GM18526 (cell line): ENCODE results near the gene SPPL2A.

ENCODE experiments used
- POLR2A ChIP-seq: IDR thresholded peaks from 3 replicates; pipeline ENCODE4 v1.6.1; 2011; ENCODE audit not compliant: insufficient read length; ENCODE audit errors: extremely low read depth

Gene SPPL2A

GRCh38 chr15:50675535-50676144, 89.9 kb downstream of the SPPL2A start:
- no peak for TF ChIP-seq POLR2A

- no peak for TF ChIP-seq POLR2A
Measured at GRCh38 chr15:50670115-50670514, 95.4 kb downstream of the SPPL2A start.

- no peak for TF ChIP-seq POLR2A
Measured at GRCh38 chr15:50669611-50670010, 95.9 kb downstream of the SPPL2A start.

- TF ChIP-seq POLR2A, result no peak
Measured at GRCh38 chr15:50665938-50666337, 99.6 kb downstream of the SPPL2A start.

GRCh38 chr15:50655555-50655954, 110.0 kb downstream of the SPPL2A start:
- no peak for TF ChIP-seq POLR2A

DNA sequence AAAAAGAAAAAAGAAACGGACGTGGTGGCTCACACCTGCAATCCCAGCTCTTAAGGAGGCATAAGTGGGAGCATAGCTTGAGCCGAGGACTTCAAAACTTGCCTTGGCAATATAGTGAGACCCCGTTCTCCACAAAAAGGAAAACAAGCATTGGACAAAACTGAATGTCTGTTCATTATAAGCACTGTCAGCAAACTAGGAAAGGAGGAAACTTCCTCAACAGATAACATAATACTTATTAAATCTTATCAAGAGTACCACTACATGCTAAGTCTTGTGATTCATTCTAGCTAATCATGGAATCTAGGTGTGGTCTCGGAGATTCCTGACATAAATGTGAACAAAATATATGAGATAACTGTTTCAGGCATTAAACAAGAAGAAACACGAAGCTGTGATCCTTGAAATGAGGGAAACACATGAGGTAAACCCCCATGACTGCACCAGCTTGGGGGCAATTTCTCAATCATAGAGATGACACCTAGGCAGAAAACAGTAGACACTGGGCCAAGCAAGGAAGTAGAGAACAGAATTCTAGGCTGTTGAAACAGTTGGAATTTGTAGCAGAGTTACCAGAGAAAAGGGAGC, 112.3 kb downstream of the SPPL2A start:
- no peak for TF ChIP-seq POLR2A

DNA sequence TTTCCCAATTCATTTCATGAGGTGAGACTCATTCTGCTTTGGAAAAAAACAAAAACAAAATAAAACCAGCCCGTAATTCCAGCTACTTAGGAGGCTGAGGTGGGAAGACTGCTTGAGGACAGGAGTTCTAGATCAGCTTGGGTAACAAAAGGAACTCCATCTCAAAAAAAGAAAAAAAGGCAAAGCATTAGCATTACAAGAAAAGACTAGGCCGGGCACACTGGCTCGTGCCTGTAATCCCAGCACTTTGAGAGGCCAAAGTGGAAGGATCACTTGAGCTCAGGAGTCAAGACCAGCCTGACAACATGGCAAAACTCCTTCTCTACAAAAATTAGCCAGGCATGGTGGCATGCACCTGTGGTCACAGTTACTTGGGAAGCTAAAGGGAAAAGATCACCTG, 112.8 kb downstream of the SPPL2A start:
- no peak for TF ChIP-seq POLR2A
